Measurements from ENCODE around the gene SRGAP3.
"Not testable (repeated sequence)": the region's sequence is repeated elsewhere in the genome, so short reads cannot be mapped to it uniquely, and the experiment has no call there.

Gene SRGAP3

DNA sequence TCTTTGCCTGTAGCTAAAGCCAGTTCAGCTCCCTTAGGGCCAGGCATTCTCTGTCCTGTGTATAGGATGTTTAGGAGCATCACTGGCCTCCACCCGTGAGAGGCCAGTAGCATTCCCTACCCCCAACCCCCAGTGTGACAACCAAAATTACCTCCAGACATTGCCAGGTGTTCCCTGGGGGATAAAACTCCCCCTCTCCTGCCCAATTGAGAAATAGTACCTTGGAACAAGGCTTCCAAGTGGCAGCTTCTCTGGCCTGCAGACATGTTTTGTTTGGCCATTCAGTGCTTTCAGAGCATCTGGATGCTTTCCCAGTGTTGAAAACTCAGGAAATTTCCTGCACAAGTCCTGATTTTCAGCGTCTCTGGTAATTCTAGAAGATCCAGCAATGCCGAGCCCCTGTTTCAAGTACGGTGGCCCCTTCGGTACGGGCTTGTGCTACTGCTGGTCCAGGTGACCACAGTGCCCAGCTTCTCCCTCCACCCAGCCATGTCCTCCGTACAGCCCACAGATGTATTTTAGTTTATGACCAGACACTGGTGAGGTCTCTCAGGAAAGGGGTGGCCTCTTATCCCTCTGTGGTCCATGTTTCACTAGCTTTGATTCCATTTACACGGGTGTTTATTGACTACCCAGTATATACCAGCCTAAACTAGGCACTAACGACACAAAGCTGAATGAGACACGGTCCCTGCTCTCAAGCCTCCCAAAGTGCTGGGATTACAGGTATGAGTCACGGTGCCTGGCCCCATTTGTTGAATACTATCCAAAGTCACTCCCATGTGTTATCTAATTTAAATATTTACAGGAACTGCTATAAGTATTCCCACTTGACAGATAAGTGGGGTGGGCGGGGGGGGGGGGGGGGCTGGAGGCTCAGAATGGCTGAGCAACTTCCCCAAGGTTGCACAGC lies 160.7 kb downstream of the SRGAP3 start:
- 94 to 96% methylated on average over 6 to 9 of the region's 12 CpGs for WGBS, 2 experiments (ENCODE audit: insufficient coverage in 2 of 2)
- no peak overlapping the region for H3K27ac ChIP-seq (ENCODE audit: low read depth, low read length, severe bottlenecking)
- no peaks in the 10 kb centered on the region for H3K36me3 ChIP-seq (ENCODE audit: control insufficient read depth, insufficient read depth, low read length)
- no peak overlapping the region for H3K4me3 ChIP-seq (ENCODE audit: extremely low read depth, insufficient read depth, low read length, poor library complexity, severe bottlenecking)
- H3K9me3 ChIP-seq (ENCODE audit: control insufficient read depth, low read length), result no peaks in the 10 kb centered on the region
- H3K4me1 ChIP-seq (ENCODE audit: control insufficient read depth, insufficient read depth, low read length, poor library complexity, severe bottlenecking), result no peaks in the 10 kb centered on the region

DNA sequence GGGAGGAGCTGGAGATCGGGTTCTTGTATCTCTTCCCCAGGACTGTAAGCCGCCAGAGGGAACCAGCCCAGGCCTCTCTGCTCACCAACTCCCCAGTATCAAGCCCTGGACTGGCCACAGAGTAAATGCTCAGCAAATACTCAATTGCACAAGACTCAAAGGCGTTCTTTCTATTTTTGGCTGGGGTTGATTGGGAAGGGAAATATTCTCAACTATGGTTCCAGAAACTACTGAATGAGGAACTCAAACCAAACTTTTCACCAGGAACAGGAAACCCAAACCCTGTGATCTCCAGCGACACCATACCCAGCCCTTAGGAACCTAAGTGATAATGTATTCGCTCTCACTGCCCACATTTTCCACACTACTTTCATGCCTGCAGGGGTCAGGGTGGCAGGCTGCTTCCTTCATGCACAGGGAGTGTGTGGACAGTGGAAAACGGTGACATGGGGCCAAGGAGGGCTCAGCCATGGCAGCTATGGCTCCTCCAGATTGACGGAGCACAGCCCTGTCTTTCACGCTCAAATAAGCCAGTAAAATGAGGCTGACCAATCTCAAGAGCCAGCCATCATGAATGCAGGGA lies 161.5 kb downstream of the SRGAP3 start:
- Histone ChIP-seq H3K4me3 (ENCODE audit: extremely low read depth, insufficient read depth, low read length, poor library complexity, severe bottlenecking) (no peak overlapping the region), H3K27ac (ENCODE audit: low read depth, low read length, severe bottlenecking) (no peak overlapping the region)
- WGBS, 2 experiments (ENCODE audit: insufficient coverage in 2 of 2), result 82 to 92% methylated on average over 4 of the region's 8 CpGs

DNA sequence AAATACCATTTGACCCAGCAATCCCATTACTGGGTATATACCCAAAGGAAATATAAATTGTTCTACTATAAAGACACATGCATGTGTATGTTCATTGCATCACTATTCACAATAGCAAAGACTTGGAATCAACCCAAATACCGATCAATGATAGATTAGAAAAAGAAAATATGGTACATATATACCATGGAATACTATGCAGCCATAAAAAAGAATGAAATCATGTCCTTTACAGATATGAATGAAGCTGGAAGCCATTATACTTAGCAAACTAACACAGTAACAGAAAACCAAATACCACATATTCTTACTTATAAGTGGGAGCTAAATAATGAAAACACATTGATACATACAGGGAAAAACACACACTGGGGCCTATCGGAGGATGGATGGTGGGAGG lies 164.0 kb downstream of the SRGAP3 start:
- not testable (repeated sequence) for H3K4me1 ChIP-seq (ENCODE audit: control insufficient read depth, insufficient read depth, low read length, poor library complexity, severe bottlenecking); H3K4me3 ChIP-seq (ENCODE audit: extremely low read depth, insufficient read depth, low read length, poor library complexity, severe bottlenecking); H3K9me3 ChIP-seq (ENCODE audit: control insufficient read depth, low read length); H3K36me3 ChIP-seq (ENCODE audit: control insufficient read depth, insufficient read depth, low read length); H3K27ac ChIP-seq (ENCODE audit: low read depth, low read length, severe bottlenecking)
- WGBS, 2 experiments (ENCODE audit: insufficient coverage in 2 of 2), result no CpG with 5 or more reads among the region's 2 CpGs

More for the DNA sequence above, 161.5 kb downstream of the SRGAP3 start:
- Histone ChIP-seq H3K9me3 (ENCODE audit: control insufficient read depth, low read length) (no peaks in the 10 kb centered on the region), H3K36me3 (ENCODE audit: control insufficient read depth, insufficient read depth, low read length) (no peaks in the 10 kb centered on the region), H3K4me1 (ENCODE audit: control insufficient read depth, insufficient read depth, low read length, poor library complexity, severe bottlenecking) (no peaks in the 10 kb centered on the region)

DNA sequence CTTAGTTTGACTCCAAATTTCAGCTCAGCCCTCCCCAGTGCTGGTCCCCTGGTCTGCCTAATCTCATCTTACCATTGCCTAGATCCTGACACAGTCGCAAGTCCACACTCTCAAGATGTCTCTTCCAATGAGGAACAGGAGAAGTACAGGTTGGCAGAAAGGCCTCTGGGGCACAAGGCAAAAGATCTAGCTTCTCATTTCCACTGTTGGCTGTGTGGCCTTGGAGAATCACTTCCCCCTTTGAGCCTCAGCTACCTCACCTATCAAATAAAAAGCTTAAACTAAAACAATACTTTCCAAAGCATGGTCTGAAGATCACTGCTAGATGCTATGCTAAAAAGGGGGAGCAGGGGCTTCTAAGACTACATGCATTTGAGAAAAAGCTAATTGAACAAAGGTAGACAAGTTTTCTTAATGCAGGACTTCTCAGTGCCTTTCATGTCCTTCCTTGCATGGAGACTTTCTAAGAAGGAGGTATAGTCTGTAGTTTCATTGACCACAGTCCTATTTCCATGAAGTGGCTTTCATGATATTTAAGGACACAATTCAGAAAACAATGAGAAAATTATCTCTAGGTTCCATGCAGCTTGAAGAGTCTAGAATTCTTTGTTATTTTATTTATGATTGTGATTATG lies 168.1 kb downstream of the SRGAP3 start:
- no peak overlapping the region for H3K27ac ChIP-seq (ENCODE audit: low read depth, low read length, severe bottlenecking)
- H3K4me3 ChIP-seq (ENCODE audit: extremely low read depth, insufficient read depth, low read length, poor library complexity, severe bottlenecking), result no peak overlapping the region
- no peaks in the 10 kb centered on the region for H3K36me3 ChIP-seq (ENCODE audit: control insufficient read depth, insufficient read depth, low read length)
- peaks cover 5% of the 10 kb centered on the region for H3K9me3 ChIP-seq (ENCODE audit: control insufficient read depth, low read length)
- H3K4me1 ChIP-seq (ENCODE audit: control insufficient read depth, insufficient read depth, low read length, poor library complexity, severe bottlenecking), result peaks cover 7% of the 10 kb centered on the region
- WGBS, 2 experiments (ENCODE audit: insufficient coverage in 2 of 2), result 86% methylated on average over 1 of the region's 1 CpG; no CpG with 5 or more reads in 1 of the 2 experiments

DNA sequence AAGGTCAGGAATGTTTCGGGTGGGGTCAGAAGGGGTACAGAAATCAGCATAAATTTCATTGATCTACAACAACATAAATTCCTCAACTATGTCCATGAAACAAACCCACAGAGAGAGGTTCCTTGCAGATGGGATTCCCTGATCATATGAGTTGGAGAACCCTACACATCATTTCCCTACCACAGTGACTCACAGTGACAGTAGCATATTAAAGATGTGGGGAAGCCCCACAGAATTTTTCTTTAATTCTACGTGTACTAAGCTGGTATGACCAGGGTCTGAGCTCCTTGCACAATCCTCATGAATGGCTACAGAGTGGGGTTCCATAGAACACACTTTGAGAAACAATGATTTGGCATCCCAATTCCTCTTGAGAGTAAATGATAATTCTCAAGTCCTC lies 169.3 kb downstream of the SRGAP3 start:
- no peak overlapping the region for H3K27ac ChIP-seq (ENCODE audit: low read depth, low read length, severe bottlenecking)
- 86 to 100% methylated on average over 1 to 2 of the region's 2 CpGs for WGBS, 2 experiments (ENCODE audit: insufficient coverage in 2 of 2)
- peaks cover 7% of the 10 kb centered on the region for H3K4me1 ChIP-seq (ENCODE audit: control insufficient read depth, insufficient read depth, low read length, poor library complexity, severe bottlenecking)
- peaks cover 5% of the 10 kb centered on the region for H3K9me3 ChIP-seq (ENCODE audit: control insufficient read depth, low read length)
- H3K4me3 ChIP-seq (ENCODE audit: extremely low read depth, insufficient read depth, low read length, poor library complexity, severe bottlenecking), result no peak overlapping the region
- no peaks in the 10 kb centered on the region for H3K36me3 ChIP-seq (ENCODE audit: control insufficient read depth, insufficient read depth, low read length)

DNA sequence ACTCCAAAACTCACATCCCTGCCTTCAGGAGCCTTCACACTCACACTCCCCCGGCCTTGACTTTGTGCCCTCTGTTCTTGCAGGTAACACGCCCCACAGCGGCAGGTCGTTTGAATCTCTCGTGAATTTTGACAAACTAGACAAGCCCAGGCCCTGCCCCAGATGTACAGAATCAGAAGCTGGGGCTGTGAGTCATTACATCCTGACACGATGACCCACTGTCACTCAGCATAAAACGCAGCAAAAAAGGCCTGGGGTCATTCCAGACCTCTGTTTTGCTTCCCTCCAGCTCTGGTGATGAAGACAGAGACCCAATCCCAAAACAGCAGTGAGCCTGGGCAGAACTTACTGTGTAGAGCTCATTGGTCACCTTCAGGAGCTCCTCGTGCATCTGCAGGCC lies 169.8 kb downstream of the SRGAP3 start:
- Histone ChIP-seq H3K36me3 (ENCODE audit: control insufficient read depth, insufficient read depth, low read length) (no peaks in the 10 kb centered on the region), H3K4me1 (ENCODE audit: control insufficient read depth, insufficient read depth, low read length, poor library complexity, severe bottlenecking) (peaks cover 7% of the 10 kb centered on the region), H3K27ac (ENCODE audit: low read depth, low read length, severe bottlenecking) (no peak overlapping the region), H3K4me3 (ENCODE audit: extremely low read depth, insufficient read depth, low read length, poor library complexity, severe bottlenecking) (no peak overlapping the region), H3K9me3 (ENCODE audit: control insufficient read depth, low read length) (peaks cover 5% of the 10 kb centered on the region)
- WGBS, 2 experiments (ENCODE audit: insufficient coverage in 2 of 2), result 90 to 95% methylated on average over 5 to 7 of the region's 8 CpGs

DNA sequence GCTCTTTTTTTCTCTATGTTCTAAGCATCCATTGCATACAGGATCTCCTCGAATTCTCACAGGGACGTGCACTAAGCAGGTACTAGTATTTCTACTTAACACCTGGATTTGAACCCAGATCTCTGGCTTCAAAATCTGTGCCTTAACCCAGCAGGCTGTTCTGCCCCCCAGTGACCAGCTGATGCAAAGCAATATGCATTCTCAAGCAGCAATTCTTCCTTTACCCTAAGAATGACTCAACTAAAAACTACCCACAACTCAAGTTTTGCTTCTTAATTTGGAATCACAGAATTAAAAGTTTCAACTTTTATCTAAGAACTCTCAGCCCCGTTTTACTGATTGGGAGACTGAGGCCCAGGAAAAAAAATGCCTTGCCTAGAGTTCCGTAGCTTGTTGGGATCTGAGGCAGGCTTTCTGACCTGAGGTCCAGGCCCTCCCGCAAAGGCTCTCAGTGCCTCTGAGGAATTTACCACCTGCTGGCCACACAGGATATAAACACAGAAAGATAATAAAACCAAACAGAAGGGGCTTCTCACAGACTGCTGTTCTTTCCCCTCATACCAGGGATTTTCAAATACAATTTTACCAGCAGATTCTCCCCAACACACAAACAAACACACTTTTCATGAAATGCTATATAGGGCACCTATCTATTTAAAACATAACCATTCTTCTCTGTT lies 170.7 kb downstream of the SRGAP3 start:
- Histone ChIP-seq H3K4me3 (ENCODE audit: extremely low read depth, insufficient read depth, low read length, poor library complexity, severe bottlenecking) (no peak overlapping the region), H3K9me3 (ENCODE audit: control insufficient read depth, low read length) (peaks cover 5% of the 10 kb centered on the region), H3K27ac (ENCODE audit: low read depth, low read length, severe bottlenecking) (no peak overlapping the region), H3K36me3 (ENCODE audit: control insufficient read depth, insufficient read depth, low read length) (no peaks in the 10 kb centered on the region), H3K4me1 (ENCODE audit: control insufficient read depth, insufficient read depth, low read length, poor library complexity, severe bottlenecking) (peaks cover 7% of the 10 kb centered on the region)
- WGBS, 2 experiments (ENCODE audit: insufficient coverage in 2 of 2), result 74 to 82% methylated on average over 5 of the region's 5 CpGs

DNA sequence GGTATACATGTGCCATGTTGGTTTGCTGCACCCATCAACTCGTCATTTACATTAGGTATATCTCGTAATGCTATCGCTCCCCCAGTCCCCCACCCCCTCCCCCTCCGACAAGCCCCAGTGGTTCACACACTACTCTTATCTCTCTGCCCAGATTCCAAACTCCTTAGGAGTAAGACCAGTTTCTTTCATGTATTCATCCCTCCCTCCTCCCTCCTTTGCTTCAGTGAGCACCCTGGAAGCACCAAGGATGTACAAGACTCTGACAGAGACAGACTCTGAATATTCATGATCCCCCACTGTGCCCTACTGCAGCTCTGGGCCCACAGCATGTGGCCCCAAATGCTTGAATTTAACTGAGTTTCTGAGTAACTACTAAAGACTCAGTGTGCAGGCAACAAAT lies 172.4 kb downstream of the SRGAP3 start:
- Histone ChIP-seq H3K27ac (ENCODE audit: low read depth, low read length, severe bottlenecking) (no peak overlapping the region), H3K9me3 (ENCODE audit: control insufficient read depth, low read length) (peaks cover 3% of the 10 kb centered on the region), H3K36me3 (ENCODE audit: control insufficient read depth, insufficient read depth, low read length) (no peaks in the 10 kb centered on the region), H3K4me3 (ENCODE audit: extremely low read depth, insufficient read depth, low read length, poor library complexity, severe bottlenecking) (no peak overlapping the region), H3K4me1 (ENCODE audit: control insufficient read depth, insufficient read depth, low read length, poor library complexity, severe bottlenecking) (peaks cover 7% of the 10 kb centered on the region)
- 70 to 75% methylated on average over 4 of the region's 4 CpGs for WGBS, 2 experiments (ENCODE audit: insufficient coverage in 2 of 2)

DNA sequence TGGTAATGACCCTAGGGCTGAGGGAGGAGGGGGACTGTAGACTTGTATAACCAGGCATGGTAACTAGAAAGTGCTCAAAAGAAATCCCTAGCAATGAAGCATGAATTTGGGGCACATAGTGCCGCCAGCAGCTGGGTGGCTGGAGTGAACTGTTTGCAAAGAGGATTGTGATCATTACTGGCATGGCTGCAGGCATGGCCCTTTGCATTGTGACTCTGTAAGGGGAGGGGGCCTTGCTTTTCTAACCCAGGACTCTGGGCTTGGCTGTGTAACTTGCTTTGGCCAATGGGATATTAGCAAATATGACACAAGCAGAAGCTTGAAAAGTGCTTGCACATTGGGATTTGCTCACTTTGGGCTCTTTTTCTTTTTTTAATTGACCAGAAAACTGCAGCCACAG lies 173.7 kb downstream of the SRGAP3 start:
- H3K4me3 ChIP-seq (ENCODE audit: extremely low read depth, insufficient read depth, low read length, poor library complexity, severe bottlenecking), result no peak overlapping the region
- H3K27ac ChIP-seq (ENCODE audit: low read depth, low read length, severe bottlenecking), result no peak overlapping the region
- WGBS, 2 experiments (ENCODE audit: insufficient coverage in 2 of 2), result 93 to 100% methylated on average over 1 of the region's 1 CpG
- H3K36me3 ChIP-seq (ENCODE audit: control insufficient read depth, insufficient read depth, low read length), result no peaks in the 10 kb centered on the region
- H3K4me1 ChIP-seq (ENCODE audit: control insufficient read depth, insufficient read depth, low read length, poor library complexity, severe bottlenecking), result peaks cover 7% of the 10 kb centered on the region
- H3K9me3 ChIP-seq (ENCODE audit: control insufficient read depth, low read length), result no peaks in the 10 kb centered on the region

DNA sequence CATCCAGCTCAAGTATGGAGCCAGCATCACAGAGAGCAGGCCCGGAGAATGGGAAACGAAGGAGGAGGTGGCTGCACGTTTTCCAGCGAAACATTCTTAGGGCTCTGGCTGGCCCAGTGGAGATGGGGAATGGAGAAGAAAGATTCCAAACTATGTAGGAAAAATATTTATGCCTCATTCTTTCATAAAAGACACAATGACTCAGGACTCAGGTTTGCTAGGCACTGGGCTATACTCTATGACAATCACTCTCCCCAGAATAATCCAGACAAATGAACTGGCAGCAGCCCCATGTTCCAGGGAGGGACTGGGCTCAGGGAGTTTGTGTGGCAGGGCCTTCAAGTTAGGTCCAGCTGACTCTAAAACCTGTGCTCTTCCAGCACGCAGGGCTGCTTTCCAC lies 175.4 kb downstream of the SRGAP3 start:
- Histone ChIP-seq H3K4me3 (ENCODE audit: extremely low read depth, insufficient read depth, low read length, poor library complexity, severe bottlenecking) (no peak overlapping the region), H3K4me1 (ENCODE audit: control insufficient read depth, insufficient read depth, low read length, poor library complexity, severe bottlenecking) (no peaks in the 10 kb centered on the region), H3K9me3 (ENCODE audit: control insufficient read depth, low read length) (no peaks in the 10 kb centered on the region), H3K36me3 (ENCODE audit: control insufficient read depth, insufficient read depth, low read length) (no peaks in the 10 kb centered on the region), H3K27ac (ENCODE audit: low read depth, low read length, severe bottlenecking) (no peak overlapping the region)
- 100% methylated on average over 1 of the region's 5 CpGs; no CpG with 5 or more reads in 1 of the 2 experiments for WGBS, 2 experiments (ENCODE audit: insufficient coverage in 2 of 2)

Data from mesodermal cell (in vitro differentiated cells).